ENCODE results near the gene ZNF652.

Gene ZNF652

DNA sequence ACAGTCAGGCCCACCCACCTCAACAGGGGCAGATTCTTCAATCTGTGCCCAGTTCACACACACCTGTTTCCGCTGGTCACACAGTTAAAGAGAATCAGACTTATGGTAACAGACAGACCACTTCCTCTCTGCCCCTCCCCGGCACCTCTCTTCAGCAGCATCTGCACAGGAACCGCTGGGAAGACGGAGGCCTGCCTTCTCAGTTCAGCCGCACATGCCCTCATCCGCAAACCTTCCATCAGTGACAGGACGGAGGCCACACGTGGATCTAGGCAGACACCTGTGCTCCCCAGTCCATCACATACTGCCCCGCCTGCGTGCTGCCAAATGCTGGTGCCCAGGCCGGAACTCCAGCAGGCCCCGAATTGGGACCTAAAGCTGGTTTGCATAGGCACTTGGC is 42.3 kb upstream of the ZNF652 start:
- TF ChIP-seq, protein P1, sequence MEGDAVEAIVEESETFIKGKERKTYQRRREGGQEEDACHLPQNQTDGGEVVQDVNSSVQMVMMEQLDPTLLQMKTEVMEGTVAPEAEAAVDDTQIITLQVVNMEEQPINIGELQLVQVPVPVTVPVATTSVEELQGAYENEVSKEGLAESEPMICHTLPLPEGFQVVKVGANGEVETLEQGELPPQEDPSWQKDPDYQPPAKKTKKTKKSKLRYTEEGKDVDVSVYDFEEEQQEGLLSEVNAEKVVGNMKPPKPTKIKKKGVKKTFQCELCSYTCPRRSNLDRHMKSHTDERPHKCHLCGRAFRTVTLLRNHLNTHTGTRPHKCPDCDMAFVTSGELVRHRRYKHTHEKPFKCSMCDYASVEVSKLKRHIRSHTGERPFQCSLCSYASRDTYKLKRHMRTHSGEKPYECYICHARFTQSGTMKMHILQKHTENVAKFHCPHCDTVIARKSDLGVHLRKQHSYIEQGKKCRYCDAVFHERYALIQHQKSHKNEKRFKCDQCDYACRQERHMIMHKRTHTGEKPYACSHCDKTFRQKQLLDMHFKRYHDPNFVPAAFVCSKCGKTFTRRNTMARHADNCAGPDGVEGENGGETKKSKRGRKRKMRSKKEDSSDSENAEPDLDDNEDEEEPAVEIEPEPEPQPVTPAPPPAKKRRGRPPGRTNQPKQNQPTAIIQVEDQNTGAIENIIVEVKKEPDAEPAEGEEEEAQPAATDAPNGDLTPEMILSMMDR (IDR thresholded peaks at IDR 0.05; ENCODE audit: control insufficient read depth, extremely low read depth, insufficient read depth), result no peak
- no peak for DNase-seq (ENCODE audit: low read depth)
- no peak overlapping the region for H3K4me3 ChIP-seq (ENCODE audit: low read depth, low read length)

DNA sequence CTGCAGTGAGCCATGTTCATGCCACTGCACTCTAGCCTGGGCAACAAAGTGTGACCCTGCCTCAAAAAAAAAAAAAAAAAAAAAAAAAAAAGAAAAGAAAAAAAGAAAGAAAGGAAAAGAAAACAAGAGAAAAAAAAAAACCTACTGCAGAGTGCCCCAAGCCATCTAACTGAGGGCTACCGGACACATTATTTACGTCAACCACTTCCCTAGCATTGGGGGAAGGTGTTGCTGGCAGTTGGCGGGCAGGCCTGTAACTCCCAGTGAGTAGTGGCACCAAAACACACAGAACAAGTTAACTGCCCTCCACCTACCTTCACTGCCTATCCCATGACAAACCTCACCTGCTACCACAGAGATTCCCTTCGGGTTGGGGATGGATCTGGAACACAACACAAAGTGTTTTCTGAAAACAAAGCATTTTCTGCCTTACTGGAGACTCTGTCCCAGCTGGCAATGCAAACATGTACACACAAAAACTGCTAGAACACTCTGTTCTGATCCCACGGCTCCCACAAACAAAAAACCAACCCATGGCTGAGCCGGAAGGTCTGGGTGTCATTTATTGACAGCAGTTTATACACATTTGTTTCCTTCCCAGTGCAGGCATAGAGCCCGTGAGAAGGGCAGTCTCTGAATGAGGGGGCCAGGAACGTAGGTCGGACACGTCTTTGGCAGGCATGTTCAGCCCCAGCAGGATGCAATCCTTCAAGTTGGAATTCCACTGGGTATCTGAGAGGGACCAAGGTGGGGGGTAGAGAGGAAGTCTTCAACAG is 41.7 kb upstream of the ZNF652 start:
- H3K4me3 ChIP-seq (ENCODE audit: low read depth, low read length), result no peak overlapping the region
- no peak for DNase-seq (ENCODE audit: low read depth)
- TF ChIP-seq, protein P1 (IDR thresholded peaks at IDR 0.05; ENCODE audit: control insufficient read depth, extremely low read depth, insufficient read depth), result no peak

DNA sequence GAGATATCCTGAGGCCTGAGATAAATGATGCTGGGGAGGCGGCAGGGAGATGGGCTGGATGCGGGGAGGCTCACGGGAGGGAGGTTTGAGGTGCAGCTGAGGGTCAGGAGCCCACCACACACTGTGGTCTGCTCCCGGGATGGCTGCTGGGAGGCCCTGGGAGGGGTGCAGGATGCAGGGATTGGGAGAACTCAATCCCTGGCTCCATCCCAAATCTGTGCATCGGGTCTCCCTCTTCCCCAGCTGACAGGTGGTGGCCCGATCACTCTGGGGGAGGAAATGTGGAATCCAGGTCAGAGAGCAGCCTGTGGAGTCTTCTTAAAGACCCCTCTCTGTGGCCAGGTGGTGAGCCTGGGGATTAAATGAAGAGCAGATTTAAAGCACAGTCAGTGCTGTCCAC is 40.7 kb upstream of the ZNF652 start:
- TF ChIP-seq, protein P1 (IDR thresholded peaks at IDR 0.05; ENCODE audit: control insufficient read depth, extremely low read depth, insufficient read depth), result no peak
- no peak overlapping the region for H3K4me3 ChIP-seq (ENCODE audit: low read depth, low read length)
- no peak for DNase-seq (ENCODE audit: low read depth)

DNA sequence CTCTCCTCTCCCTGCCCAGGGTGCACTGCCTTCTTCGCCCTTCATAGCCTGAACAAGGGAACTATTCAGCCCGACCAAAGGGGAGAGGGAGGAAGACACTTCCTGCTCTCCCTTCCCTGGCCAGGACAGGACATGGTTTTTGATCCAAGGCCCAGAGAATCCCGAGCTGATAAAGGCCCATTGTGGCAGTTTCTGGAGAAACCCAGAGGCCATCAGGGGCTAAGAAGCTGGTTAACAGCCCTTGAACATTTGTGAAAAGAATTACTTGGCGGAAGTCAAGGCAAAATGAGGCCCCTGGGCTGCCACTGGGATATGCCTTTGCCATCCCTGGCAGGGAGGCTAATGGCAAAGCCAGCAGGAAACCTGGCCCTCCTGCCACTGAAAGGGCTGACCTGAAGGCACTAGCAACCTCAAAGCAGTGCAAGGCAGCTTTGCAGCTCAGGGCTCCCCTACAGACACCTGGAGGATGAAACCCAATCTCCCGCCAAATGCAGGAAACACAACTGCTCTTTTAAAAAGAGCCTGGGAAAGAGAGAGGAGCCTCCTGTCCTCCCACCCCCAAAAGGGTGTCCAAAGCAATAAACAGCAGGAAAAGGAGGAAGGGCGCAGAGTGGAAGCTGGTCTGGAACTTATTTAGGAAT is 40.0 kb upstream of the ZNF652 start:
- no peak for DNase-seq (ENCODE audit: low read depth)
- H3K4me3 ChIP-seq (ENCODE audit: low read depth, low read length), result no peak overlapping the region
- TF ChIP-seq, protein P1 (IDR thresholded peaks at IDR 0.05; ENCODE audit: control insufficient read depth, extremely low read depth, insufficient read depth), result no peak

DNA sequence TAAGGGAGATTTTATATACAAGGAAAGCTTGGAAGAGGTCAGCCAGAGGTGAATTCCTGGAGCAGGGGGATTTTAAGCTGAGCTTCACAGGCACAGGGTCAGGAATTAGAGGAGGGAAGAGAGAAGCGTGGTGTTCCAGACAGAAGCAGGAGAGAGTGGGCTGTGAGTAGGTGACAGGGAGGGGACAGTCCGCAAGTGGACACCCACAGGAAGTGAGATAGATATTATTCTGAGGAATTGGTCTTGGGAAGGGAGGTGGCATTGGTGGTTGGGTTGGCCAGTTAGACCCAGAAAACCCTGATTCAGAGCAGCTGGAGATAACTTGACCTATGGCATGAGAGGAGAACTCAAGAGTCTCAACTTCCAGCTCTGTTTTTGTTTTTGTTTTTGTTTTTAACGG is 37.9 kb upstream of the ZNF652 start:
- TF ChIP-seq, protein P1 (IDR thresholded peaks at IDR 0.05; ENCODE audit: control insufficient read depth, extremely low read depth, insufficient read depth), result no peak
- DNase-seq (ENCODE audit: low read depth), result no peak
- H3K4me3 ChIP-seq (ENCODE audit: low read depth, low read length), result no peak overlapping the region

DNA sequence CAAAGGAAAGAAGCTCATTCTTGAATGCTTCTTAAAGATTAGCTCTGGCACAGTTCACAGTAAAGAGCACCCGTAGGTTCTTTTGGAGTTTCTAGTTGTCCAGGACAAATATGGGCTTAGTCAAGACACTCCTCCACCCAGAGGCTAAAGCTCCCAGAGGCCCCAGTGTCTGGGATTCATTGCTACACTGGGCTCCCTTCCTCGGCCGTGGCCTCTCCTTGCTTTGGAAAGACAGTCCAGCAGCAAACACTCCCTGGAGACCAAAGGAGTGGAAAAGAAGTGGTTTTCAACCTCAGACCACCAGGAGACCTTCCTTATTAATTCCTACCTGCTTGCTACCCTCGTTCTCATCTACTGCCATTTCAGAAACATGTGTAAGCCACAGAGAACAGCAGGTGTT is 35.5 kb upstream of the ZNF652 start:
- TF ChIP-seq, protein P1 (IDR thresholded peaks at IDR 0.05; ENCODE audit: control insufficient read depth, extremely low read depth, insufficient read depth), result no peak
- DNase-seq (ENCODE audit: low read depth), result no peak

More for the DNA sequence above, 35.5 kb upstream of the ZNF652 start:
- H3K4me3 ChIP-seq (ENCODE audit: low read depth, low read length), result no peak overlapping the region
